A204.1 (cell line): ENCODE results near the gene NGF.

Experiments used
- FAIRE-seq: peaks from 2 replicates; lab custom pipeline; 2012; peaks lifted over from hg19 to GRCh38; lab: Jason Lieb, UNC

NGF gene

DNA sequence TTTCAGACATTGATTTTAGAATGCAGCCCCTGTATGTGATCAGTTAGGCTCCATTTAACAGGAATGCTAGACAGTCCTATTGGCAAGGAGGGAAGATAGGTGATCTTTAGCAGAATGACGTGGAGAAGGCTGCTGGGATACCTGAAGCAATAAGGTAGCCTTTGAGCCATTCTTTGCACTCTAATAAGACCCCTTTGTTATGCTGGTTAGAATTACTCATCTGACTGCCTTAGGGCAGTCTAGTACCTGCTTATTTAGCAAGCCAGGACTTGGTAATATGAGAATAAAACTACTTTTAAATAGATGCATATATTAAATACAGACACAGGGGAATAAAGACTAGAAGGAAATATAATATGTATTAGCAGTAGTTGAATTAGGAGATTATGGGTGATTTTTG is 29.1 kb downstream of the NGF start:
- no peak for FAIRE-seq

DNA sequence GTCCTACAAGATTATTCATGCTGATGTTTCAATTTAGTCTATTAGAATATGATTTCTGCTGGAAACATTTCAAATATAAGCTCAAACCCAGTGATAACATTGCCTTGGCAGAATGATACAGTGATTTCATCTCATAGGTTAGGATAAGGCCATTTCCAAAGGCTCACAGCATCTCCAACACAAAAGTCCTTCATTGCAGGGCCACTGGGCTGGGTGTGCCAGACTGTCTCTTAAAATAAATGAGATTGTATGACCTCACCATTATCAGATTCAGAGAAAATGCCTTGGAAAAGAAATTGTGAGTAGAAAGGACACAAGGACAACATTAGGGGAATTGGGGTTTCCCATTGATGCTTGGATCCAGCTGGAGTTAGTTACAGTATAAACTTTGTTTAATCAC is 30.4 kb downstream of the NGF start:
- FAIRE-seq = no peak

DNA sequence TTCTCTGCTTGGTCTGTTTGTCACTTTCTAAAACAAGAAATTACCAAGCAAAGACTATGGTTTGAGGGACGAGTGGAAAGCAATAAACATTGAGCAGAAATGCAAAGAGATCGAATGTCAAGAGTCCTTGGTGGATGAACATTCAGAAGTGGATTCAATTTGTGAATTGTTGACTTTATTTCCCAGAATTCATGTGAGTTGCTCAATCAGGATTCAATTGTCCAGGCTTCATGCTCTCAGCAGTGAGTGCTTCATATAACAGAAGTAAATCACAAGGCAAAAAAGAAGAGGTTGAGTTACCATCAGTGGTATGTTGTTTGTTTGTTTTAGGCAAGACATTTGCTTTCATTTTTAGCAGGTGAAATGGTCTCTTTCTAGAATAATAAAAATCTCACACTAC is 31.9 kb downstream of the NGF start:
- FAIRE-seq = no peak

DNA sequence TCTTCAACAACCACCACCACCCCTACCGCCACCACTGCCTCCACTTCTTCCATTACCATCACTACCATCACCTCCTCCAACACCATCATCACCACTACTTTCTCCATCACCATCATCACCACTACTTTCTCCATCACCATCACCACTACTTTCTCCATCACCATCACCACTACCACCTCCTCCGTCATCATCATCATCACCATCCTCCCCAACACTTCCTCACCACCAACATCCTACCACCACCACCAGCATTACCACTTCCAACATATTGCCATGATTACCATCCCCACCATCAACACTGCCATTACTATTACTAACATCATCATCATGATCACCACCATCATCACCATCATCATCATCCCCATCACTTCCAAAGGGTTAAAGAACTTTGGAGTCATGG is 34.7 kb downstream of the NGF start:
- FAIRE-seq = no peak

DNA sequence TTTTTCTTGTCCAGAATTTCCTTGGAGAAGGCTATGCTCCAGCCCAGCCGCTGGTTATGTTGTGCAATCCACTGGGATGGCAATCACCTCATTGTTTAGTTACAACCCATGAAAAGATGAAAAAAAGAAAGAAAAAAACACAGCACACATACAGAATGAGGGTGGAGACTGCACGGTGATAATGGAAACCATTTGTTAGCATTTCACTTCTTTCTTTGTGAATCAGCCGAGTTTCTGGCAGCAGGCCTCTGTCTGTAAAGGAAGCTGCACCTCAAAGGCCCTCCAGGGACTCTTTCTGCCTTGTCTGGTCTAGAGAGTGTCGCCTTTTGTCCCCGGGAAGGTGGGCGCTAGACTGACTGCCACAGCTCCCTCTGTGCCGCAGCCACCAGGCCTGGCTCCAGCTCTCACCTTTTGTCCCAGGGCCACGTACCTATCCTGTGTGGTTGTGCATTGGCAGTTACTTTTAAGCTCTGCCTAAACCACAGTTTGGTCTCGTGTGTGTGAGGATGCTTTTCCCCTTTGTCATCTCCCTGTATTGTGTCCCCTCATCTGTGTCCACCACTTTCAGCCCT is 35.6 kb downstream of the NGF start:
- FAIRE-seq = no peak

DNA sequence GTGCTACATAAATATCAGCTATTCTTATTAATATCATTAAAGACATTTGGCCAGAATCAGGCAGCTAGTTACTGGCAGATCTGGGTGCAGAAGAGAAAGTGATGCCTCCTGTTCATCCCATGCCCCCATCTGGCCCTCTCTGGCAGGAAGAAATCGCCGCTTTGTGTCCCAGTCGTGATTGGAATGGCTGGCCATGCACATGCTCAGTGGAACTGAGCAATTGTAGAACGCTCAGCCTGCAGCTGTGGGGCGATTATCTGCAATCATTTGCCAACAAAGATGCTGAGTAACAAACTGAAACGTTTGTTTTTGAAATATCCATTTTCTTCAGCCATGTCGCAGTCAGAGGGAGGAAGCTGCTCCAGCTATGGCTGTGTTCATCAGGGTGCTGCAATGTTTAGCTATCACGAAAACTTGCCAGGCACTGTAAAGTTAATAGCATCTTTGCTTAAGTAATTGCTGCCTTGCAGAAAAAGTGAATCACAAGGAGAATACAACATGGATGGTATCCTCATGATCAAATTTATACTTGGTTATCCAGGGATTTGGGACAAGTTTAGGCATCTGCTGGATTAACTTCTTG is 36.5 kb downstream of the NGF start:
- FAIRE-seq = no peak

DNA sequence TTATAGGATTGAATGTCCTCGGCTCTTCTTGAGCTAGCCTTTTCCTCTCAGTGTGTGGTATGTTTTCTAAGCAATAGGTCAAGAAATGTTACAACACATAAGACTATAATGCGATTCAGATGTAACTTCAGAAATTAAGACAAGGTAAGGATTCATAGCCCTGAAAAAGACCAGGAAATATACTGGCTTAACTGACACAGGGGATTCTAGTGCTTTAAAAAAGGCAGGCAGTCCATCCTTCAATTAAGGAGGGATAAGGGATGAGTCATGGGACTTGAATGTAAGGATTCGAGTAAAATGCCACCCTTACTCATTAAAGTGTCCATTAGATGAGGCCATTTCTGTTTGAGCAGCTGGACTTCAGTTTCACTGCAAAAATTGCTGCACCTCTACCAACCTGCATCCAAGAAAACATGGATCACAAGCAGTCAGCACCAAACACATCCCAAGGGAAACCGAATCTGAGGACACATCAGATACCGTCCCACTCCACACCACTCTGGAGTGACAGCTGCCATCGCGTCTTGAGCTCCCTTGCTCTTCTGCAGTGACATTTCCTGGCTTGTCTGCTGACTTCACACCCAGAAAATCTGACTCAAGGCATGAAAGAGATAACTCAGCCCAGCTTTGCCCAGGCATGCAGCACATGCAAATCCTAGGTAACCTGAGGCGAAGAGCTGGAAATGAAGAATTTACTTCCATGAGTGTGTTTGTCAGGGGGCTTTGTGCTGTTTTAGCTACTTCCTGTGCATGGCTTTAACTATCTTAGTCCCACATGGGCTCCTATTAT is 37.8 kb downstream of the NGF start:
- FAIRE-seq = no peak

DNA sequence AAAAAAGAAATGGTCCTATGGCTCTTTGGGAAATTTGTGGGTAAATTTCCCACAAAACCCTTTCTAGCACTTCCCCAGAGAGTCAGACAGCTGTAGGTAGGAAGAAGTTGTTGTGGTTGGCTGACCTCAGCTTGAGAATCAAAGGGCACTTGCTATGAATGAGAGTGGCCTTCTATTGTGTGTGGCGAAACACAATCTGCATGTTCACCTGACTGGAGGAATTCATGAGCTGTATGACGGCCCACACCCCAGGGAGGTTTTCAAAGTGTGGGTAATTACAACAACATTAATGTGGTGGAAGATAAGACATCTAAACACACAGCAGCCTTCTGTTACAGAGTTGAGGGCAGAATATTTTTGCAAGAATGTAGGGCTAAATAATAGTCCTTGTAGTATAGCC is 38.8 kb downstream of the NGF start:
- no peak for FAIRE-seq

DNA sequence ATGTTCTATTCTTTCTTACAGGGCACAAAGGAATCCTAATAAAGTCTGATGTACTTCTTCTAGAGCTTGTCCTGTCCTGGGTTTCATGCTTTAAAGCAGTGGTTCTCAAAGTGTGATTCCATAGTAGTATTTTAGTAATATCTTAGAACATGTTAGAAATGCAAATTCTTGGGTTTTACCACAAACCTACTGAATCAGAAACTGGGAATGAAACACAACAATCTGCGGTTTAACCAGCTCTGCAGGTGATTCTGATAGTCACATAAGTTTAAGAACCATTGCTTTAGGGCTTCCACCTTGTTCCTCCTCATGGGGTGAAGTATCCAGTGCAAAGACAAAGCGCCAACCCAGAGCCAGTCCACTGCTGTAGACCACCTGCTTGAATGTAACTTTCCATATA is 41.1 kb downstream of the NGF start:
- FAIRE-seq = no peak

DNA sequence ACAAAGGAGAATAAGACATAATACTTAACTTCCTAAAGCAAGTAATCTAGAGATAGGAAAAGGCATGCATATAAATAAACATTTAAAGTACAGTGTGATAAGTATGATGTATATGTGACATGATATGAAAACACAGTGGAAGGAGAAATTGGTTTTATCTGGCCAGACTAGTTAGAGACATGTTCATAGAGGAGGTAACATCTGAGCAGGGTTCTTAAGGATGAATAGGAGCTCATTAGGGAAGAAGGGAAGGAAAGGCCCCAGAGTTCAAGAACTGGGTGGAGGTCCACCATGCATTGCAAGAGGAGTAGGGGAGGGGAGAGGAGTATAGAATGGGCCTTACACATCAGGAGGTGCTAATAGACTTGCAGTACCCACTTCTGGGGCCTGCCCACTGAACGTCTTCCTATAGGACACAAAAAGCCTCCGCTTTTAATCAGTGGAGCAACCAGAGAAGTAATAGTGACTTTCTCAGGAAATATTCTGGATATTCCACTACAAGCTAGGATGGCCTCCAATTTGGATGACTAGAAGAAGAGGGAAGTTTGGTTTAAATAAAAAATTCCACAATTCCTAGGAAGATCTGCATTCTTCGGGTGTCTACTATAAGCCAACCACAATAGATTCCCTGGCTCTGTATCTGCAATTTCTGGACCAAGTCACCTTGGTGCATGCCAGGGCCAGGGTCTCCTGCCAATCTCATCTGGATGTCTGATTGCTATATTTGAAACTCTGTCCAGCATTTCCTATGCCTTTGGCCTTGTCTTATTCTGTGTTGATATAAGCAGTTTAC is 41.9 kb downstream of the NGF start:
- FAIRE-seq = no peak

DNA sequence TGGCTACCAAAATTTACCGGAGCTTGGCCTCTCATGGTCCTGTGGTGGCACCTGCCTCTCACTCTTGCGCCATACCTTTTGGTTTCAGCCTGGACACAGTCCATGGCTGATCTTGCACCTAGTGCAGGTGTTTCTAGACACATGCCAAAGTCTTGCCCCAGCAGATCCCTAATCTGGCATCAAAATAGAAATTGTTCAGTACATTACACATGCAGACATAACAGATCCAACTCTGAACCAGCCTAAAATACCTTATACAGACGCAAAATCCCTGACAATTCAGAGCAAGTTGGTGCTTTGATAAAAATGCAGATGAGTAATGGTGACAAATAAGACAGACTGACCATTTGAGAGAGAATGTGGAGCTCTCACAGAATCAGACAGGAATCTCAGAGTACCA is 44.1 kb downstream of the NGF start:
- no peak for FAIRE-seq

DNA sequence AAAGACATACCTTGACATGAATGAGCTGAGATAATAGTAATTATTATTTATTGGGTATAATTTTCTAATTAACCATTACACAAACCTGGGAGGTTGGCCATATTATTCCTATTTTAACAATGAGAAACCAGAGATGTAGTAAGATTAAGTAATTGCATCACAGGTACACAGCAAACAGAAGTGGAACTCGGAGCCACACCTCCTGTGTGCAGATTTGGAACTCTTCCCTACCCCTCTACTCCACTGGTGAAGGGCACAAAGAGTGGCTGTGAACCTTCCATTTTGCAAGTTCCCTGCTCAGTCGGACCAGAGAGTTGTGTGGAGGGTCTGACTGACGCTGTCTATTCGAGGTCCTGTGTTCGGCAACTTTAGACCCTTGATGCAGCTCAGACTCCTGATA is 45.0 kb downstream of the NGF start:
- FAIRE-seq = no peak

DNA sequence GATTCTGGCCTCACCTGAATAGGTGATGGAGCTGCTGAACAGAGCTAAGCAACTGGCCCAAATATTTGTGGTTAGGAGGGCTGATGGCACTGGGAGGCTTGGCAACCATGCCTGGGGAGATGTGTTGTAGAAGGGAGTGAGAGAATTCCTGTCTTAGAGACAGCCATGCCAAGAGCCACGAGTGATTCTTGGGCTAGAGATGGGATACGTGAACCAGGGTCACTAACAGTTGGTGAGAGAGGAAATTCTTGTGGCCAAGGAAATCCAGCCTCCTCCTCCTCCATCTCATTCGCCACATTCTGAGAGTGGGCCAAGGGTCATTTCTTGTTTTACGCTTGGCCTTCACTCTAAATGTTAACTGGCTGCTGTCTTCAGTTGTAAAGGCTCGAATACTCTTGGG is 46.3 kb downstream of the NGF start:
- FAIRE-seq = no peak

DNA sequence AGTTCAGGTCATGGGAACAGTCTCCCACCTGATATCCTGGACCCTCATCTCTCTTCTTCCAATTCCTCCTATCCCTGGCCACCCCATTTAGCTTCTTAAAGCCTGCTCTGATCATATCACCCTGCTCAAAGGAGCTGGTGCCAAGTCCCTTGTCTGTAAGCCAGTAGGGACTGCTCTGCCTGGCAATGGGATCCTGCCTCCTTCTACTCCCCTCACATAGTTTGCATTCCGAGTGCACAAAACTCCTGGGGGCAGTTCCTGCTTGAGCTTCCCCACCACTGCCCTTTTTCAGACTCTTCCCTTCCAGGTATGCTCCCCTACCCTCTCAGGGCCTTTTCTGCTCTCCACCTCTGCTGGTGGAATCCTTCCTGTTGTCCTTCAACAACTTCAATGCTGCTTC is 48.1 kb downstream of the NGF start:
- no peak for FAIRE-seq

DNA sequence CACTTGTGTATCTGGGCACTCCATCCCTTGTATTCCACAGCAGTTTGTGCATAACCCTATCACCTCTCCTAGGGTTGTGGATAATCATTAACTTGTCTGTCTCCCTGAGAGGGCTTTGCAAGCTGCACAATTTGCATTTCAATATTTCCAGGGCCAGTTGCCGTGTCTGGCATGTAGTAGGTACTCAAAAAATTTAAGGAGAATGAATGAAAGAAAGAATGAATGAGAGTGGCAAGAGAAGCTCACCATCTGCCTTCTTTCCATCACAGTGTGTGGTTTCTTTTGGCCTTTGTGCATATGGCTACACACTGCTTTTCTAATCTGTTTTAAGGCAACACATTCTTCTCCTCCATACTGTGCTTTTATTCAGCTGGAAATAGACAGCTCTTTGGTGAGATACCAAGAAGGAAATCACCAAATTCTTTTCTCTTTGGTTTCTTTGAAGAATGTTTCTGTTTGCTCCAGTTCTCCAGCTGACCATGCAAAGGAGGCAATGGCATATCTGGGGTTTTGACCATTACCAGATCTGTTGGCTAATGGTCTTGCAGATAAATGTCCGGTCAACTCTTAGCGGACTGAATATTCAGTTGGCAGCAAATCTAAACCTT is 49.4 kb downstream of the NGF start:
- FAIRE-seq = no peak

DNA sequence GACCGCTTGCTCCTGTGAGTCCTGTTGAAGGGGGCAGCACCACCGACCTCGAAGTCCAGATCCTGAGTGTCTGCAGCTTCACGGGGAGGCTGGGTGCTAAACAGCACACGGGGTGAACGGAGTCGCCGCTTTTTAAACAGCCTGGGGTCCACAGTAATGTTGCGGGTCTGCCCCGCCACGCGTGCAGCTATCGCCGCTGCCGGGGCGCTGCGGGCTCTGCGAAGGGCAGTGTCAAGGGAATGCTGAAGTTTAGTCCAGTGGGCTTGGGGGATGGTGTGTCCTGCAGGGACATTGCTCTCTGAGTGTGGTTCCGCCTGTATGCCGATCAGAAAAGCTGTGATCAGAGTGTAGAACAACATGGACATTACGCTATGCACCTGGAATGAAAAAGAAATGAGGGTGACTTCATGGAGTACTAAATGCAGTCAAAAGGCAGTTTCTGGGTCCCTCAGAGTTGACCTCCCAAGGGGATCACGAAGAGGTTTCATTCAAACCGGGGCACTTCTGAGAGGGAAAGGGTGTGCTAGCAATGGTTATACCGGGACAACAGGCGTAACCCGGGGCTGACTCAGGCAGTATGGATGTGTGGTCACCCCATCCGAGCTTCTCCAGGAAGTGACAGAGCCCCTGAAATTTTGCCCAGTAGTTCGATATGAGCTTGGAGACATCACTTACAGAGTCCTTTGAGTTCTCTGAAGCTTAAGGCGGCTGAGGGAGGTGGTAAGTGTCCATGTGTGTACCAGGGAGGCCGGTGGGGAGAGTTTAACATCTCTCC is 51.4 kb downstream of the NGF start:
- FAIRE-seq = no peak

DNA sequence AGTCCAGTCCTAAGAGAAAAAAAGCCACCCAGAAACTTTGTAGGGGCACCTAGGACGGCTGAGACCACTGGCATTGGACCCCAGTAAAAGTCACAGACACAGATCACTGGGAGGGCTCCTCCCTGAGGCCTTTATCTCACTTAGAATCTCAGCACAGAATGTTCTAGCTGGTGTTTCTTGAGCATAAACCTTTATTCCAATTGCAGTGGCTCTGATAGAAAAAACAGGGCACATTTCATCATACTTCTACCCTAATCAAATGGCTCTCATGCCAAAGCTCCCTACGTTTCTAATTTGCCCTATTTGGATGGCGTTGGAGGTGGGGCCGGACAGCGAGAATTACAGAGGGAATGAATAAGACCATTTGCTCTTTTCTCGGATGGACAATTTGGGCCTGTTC is 53.8 kb downstream of the NGF start:
- FAIRE-seq = no peak

DNA sequence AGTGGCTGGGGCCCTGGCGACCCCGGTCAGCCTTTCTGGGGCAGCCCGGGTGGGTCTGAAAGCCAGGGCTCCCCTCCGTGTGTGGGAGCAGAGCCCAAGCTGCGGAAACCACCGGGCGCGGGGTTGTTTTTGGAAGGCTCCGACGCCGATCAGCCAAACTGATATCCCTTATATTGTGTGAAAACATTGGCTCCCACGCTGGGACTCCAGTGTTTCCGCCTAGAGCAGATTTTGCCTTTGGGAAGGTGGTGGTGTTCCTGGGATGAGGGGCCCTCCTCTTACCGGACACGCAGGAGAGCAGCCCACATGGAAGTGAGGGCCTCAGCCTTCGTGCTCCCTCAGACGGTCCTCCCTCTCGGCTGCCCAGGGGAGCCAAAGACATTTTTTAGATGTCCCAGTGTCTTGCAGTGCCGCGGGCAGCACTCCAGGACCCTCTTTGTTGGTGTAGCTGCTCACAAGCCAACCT is 54.3 kb downstream of the NGF start:
- no peak for FAIRE-seq

DNA sequence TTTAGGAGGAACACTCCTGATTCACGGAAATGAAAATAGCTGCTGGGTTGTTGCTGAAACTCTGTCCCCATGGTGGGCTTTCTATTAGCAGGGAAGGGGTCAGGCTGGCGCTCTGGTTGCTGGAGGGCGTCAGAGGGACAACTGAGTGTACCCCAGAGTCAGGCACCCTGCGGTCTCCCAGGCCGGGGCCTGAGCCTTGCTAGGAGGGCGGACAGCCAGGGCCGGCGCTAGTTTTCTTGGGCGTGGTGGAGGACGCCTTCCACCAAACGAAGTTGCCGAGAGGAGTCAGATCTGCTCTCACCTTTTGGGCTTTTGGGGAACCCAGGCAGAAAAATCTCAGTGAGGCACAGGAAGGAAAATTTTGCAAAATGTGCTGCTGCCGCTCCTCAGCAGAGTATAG is 54.8 kb downstream of the NGF start:
- FAIRE-seq = no peak

DNA sequence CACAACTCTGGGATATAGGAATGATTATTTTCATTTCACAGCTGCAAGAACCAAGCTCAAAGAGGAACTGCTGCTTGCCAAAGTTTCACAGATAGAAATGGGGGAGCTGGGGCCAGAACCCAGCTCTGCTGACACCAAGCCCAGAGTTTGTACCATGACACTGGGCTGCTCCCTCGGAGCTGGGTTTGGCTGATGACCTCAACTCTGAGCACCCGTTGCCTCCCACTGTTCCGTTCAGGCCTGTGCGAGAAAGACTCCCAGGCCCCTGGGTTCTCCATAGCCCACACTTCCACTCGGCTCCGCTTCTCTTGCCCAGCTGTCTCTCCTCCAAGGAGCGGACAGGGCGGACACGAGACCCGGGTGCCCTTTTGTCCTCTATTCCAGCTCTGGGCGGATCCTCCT is 55.2 kb downstream of the NGF start:
- no peak for FAIRE-seq

DNA sequence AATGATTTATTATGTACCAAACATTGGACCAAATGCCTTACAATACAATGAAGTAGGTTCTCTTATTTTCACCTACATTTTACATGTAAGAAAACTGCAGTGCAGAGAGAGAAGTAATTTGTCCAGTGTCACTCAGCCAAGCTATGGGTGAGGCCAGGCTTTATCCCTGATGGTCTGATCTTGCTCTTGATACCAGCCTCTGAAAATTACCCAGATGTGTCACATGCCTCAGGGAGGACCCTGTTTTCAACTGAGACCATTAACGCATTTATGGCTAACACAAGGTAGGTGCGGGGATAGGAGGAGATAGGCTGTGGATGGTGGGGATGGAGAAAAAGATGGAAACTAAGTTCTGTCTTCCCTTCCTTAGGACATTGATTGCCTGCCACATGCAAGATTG is 56.9 kb downstream of the NGF start:
- FAIRE-seq = no peak

DNA sequence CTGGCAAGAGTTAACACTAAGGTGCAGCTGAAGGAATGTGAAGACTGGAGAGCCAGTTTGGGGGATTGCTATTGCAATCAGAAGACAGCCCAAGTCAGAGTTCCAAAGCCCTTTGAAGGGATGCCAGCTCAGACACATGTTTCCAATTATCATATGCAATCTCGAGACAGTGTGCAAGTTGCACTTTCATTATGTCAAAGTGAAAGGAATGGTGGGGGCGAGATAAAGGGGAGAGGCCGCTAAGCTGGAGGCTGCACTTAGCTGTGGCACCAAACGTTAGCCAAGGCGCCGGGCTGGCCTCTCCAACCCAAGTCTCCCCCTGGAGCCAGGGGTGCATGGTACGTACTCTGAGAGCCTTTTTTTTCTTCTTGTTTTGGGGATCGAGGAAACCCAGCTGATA is 58.0 kb downstream of the NGF start:
- FAIRE-seq = no peak
